Measurements from ENCODE around the gene ANGPTL7. TPM values are rescaled to one million over a fixed set of nuclear protein-coding genes. Genes with fewer than 3 reads are reported as not detected.

The ANGPTL7 gene
- not detected for polyA plus RNA-seq (ENCODE audit: low read depth in 6 of 6)

GRCh38 chr1:11188858-11189451 is at the start of gene ANGPTL7:
Gene ANGPTL7 (plus strand): TSS chr1:11189355. CDS start chr1:11189580, 225 bp downstream.
- ATAC-seq (ENCODE audit: low read depth in 2 of 2): no peak
- Mint-ChIP-seq H3K36me3 (peaks cover 3 to 6% of the 10 kb centered on the region in 2 donors), H3K4me1 (peaks cover 0 to 3% (median 0%) of the 10 kb centered on the region in 3 donors), H3K27ac (peak within 1 kb of the TSS in 4 of 6 donors; percentile 56 to 62 (median 58)), H3K27me3 (no peaks in the 10 kb centered on the region), H3K4me3 (no peak within 1 kb of the TSS), H3K9me3 (no peaks in the 10 kb centered on the region)
- no peak for DNase-seq

GRCh38 chr1:11142618-11143391 is 46.4 kb upstream of the ANGPTL7 start:
- no peaks in the 10 kb centered on the region for H3K4me1 Mint-ChIP-seq
- no peaks in the 10 kb centered on the region for H3K27me3 Mint-ChIP-seq
- H3K27ac Mint-ChIP-seq: peak overlapping the region in 1 of 6 donors; percentile 62

GRCh38 chr1:11143401-11143800 is 45.8 kb upstream of the ANGPTL7 start:
- no peaks in the 10 kb centered on the region for H3K4me1 Mint-ChIP-seq

More at GRCh38 chr1:11142618-11143391, 46.4 kb upstream of the ANGPTL7 start:
- Mint-ChIP-seq H3K4me3 (no peak overlapping the region), H3K9me3 (no peaks in the 10 kb centered on the region), H3K36me3 (peaks cover 23 to 32% of the 10 kb centered on the region in 2 donors)
- DNase-seq (no peak), ATAC-seq (ENCODE audit: low read depth in 2 of 2) (no peak)

GRCh38 chr1:11143907-11144306 is 45.2 kb upstream of the ANGPTL7 start:
- Mint-ChIP-seq H3K27ac (no peak overlapping the region), H3K9me3 (no peaks in the 10 kb centered on the region), H3K4me1 (no peaks in the 10 kb centered on the region), H3K27me3 (no peaks in the 10 kb centered on the region), H3K4me3 (no peak overlapping the region), H3K36me3 (peaks cover 26 to 28% of the 10 kb centered on the region in 2 donors)
- DNase-seq (no peak), ATAC-seq (ENCODE audit: low read depth in 2 of 2) (no peak)

More at GRCh38 chr1:11143401-11143800, 45.8 kb upstream of the ANGPTL7 start:
- DNase-seq (no peak), ATAC-seq (ENCODE audit: low read depth in 2 of 2) (no peak)
- peaks cover 26 to 33% of the 10 kb centered on the region in 2 donors for H3K36me3 Mint-ChIP-seq
- peak overlapping the region in 3 of 6 donors; percentile 28 to 65 (median 62) for H3K27ac Mint-ChIP-seq
- H3K9me3 Mint-ChIP-seq: no peaks in the 10 kb centered on the region
- H3K27me3 Mint-ChIP-seq: no peaks in the 10 kb centered on the region
- no peak overlapping the region for H3K4me3 Mint-ChIP-seq

GRCh38 chr1:11144570-11145256 is 44.4 kb upstream of the ANGPTL7 start:
- no peak for ATAC-seq (ENCODE audit: low read depth in 2 of 2)
- Mint-ChIP-seq H3K27me3 (no peaks in the 10 kb centered on the region), H3K4me3 (no peak overlapping the region), H3K4me1 (no peaks in the 10 kb centered on the region), H3K36me3 (peaks cover 26% of the 10 kb centered on the region in 2 donors), H3K27ac (peak overlapping the region in 1 of 6 donors; percentile 49), H3K9me3 (no peaks in the 10 kb centered on the region)
- DNase-seq: no peak

GRCh38 chr1:11145741-11146140 is 43.4 kb upstream of the ANGPTL7 start:
- Mint-ChIP-seq H3K9me3 (no peaks in the 10 kb centered on the region), H3K27ac (no peak overlapping the region), H3K4me1 (no peaks in the 10 kb centered on the region), H3K27me3 (no peaks in the 10 kb centered on the region), H3K36me3 (peaks cover 26% of the 10 kb centered on the region in 2 donors), H3K4me3 (no peak overlapping the region)
- ATAC-seq (ENCODE audit: low read depth in 2 of 2): no peak
- no peak for DNase-seq

- Mint-ChIP-seq H3K27me3 (no peaks in the 10 kb centered on the region), H3K4me3 (no peak overlapping the region), H3K9me3 (no peaks in the 10 kb centered on the region), H3K4me1 (no peaks in the 10 kb centered on the region), H3K36me3 (peaks cover 26% of the 10 kb centered on the region in 2 donors), H3K27ac (no peak overlapping the region)
- DNase-seq (no peak), ATAC-seq (ENCODE audit: low read depth in 2 of 2) (no peak)
Measured at GRCh38 chr1:11147197-11147770, 41.9 kb upstream of the ANGPTL7 start.

GRCh38 chr1:11150326-11150725 is 38.8 kb upstream of the ANGPTL7 start:
- H3K4me3 Mint-ChIP-seq: no peak overlapping the region
- peaks cover 18 to 24% of the 10 kb centered on the region in 2 donors for H3K36me3 Mint-ChIP-seq
- no peaks in the 10 kb centered on the region for H3K27me3 Mint-ChIP-seq
- DNase-seq (no peak), ATAC-seq (ENCODE audit: low read depth in 2 of 2) (no peak)
- H3K27ac Mint-ChIP-seq: peak overlapping the region in 1 of 6 donors; percentile 12
- no peaks in the 10 kb centered on the region for H3K4me1 Mint-ChIP-seq
- H3K9me3 Mint-ChIP-seq: no peaks in the 10 kb centered on the region

GRCh38 chr1:11151114-11151513 is 38.0 kb upstream of the ANGPTL7 start:
- Mint-ChIP-seq H3K9me3 (no peaks in the 10 kb centered on the region), H3K27me3 (no peaks in the 10 kb centered on the region), H3K4me1 (peaks cover 0 to under 1% (median under 1%) of the 10 kb centered on the region in 3 donors), H3K4me3 (no peak overlapping the region), H3K36me3 (peaks cover 20 to 22% of the 10 kb centered on the region in 2 donors), H3K27ac (no peak overlapping the region)
- DNase-seq (no peak), ATAC-seq (ENCODE audit: low read depth in 2 of 2) (no peak)

- Mint-ChIP-seq H3K4me1 (peaks cover 7 to 10% (median 9%) of the 10 kb centered on the region in 3 donors), H3K4me3 (no peak overlapping the region), H3K27me3 (no peaks in the 10 kb centered on the region), H3K9me3 (no peaks in the 10 kb centered on the region), H3K27ac (no peak overlapping the region), H3K36me3 (peaks cover 28 to 29% of the 10 kb centered on the region in 2 donors)
- no peak for ATAC-seq (ENCODE audit: low read depth in 2 of 2)
- no peak for DNase-seq
Measured at GRCh38 chr1:11151826-11152612, 37.1 kb upstream of the ANGPTL7 start.

- no peaks in the 10 kb centered on the region for H3K27me3 Mint-ChIP-seq
- peaks cover 8 to 15% (median 14%) of the 10 kb centered on the region in 3 donors for H3K4me1 Mint-ChIP-seq
- H3K9me3 Mint-ChIP-seq: no peaks in the 10 kb centered on the region
- H3K4me3 Mint-ChIP-seq: no peak overlapping the region
- H3K27ac Mint-ChIP-seq: no peak overlapping the region
- no peak for DNase-seq
- H3K36me3 Mint-ChIP-seq: peaks cover 25% of the 10 kb centered on the region in 2 donors
- no peak for ATAC-seq (ENCODE audit: low read depth in 2 of 2)
Measured at GRCh38 chr1:11152755-11153154, 36.4 kb upstream of the ANGPTL7 start.

GRCh38 chr1:11153184-11153583 is 36.0 kb upstream of the ANGPTL7 start:
- DNase-seq (no peak), ATAC-seq (ENCODE audit: low read depth in 2 of 2) (no peak)
- no peaks in the 10 kb centered on the region for H3K9me3 Mint-ChIP-seq
- H3K36me3 Mint-ChIP-seq: peaks cover 21 to 22% of the 10 kb centered on the region in 2 donors
- peaks cover 12 to 18% (median 17%) of the 10 kb centered on the region in 3 donors for H3K4me1 Mint-ChIP-seq
- H3K27me3 Mint-ChIP-seq: no peaks in the 10 kb centered on the region
- no peak overlapping the region for H3K4me3 Mint-ChIP-seq
- H3K27ac Mint-ChIP-seq: no peak overlapping the region

Data from naive B cell (primary cell).